HG03097 (cell line): ENCODE measurements around the gene RHOXF2.
"Not testable (repeated sequence)": the region's sequence is repeated elsewhere in the genome, so short reads cannot be mapped to it uniquely, and the experiment has no call there.

Experiments used
- ATAC-seq: cut with Tn5 transposase; IDR thresholded peaks from one replicate; pipeline ENCODE4 v1.9.1; 2021; ENCODE audit not compliant: unreplicated experiment, low FRiP score

The RHOXF2 gene

DNA sequence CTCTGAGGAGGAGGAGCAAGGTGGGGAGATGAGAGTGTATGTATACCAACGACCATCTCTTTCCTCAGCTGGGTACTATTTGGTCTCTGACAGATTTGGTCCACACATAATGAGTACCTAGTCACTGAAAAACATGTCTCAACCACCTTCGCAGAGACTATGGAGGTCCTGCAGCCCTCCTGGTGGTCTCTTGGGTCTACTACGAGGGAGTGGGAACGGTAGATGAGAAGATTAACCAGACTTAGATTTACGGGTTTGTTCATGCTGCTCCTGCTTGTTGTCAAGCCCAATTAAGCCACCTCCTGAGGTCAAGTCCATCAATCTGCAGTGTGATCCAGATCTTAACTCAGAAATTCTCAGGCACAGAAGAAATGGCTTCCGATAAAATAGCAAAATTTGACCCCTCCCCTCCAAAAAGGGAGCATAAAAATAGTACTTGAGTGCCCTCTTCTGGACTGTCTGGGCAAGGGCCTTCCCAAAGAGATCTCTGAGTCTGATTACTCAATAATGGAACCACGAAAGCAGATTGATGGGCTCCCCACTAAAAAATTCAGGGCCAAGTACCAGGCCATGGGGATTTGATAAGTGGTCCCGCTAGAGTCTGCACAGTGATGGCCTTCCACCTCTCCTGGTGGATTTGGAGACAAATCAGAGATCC is 38.3 kb downstream of the RHOXF2 start:
- not testable (repeated sequence) for ATAC-seq

DNA sequence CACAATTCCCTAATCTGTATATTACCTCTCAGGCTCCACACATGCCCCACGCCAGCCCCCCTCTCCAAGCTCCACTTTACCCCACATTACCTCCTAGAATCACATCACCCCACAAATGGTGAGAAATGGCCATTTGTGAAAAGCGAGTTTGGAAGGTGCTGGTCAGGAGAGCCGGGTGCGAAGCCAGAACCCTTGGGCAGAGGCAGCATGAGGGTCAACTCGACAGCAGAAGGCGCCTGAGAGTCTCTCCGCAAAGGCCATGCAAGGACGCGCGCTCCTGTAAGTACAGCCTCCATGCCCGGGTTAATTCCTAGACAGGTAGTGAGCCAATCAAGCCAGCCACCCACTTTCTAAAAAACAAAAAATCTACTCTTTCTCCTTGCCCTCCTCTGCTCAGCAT is 42.4 kb downstream of the RHOXF2 start:
- no peak for ATAC-seq

DNA sequence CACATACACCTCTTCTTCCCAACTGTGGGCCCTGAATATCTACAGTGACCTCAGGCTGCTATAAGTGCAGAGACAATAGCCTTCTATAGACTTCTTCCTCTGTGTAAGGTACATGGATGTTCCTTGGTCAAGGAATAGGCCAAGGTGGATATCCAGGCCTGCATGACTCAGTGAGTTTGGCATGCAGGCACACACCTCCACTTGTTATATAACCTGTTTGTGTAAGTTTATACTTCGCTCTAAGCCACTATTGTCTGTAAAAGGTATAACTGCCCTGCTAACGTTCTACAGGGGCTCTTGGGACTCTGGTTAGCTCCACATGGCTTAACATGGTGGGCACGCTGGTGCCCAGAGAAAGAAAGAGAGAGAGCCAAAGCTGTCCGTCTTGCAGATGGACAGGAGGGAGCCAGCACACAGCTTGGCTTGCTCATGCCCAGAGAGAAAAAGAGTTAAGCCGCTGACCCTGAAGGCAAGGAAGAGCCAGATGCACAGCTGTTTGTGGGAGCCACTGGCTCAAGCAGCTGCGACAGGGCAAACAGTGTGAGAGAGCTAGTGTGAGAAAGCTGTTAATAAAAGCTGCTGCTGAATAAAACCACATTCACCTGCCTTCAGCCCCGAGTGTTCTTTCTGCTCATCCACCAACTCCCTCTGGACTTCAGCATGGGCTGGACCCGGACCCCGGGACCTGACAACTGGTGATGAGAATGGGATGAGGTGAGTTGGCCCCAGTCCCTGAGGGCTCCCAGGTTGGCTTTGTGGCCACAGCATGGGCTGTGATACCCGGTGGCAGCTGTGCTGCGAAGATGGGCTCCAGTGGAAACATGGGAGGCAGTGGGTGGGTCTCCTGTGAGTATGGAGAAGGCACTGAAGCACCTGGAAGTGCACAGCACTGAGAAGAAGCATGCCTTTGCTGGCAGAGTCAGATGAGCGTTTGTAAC is 47.7 kb downstream of the RHOXF2 start:
- ATAC-seq = no peak

DNA sequence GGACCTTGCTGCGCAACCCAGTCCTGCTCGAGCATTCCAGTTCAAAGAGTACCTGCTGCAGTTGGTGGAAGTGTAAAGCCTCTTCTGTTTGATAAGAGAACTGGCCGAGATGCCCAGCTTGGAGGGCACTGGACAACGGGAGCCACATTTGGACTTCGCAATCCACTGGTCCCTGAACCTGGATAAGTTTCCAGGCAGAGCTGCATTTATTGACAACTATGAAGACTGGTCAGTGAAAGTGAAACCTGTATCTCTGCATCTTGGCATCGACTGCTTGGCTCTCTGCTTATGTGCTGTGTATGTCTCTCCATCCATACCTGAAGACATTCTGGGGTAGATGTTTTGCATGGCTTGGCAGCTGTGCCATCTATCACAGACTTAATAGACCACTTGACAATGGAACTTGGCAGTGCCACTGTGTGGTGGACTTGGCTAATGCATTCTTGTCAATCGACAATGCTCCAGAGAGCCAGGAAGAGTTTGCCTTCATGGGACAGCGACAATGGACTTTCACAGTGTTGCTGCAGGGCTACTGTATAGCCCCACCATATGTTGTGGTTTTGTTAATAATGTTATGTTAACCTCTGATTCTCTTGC is 48.7 kb downstream of the RHOXF2 start:
- no peak for ATAC-seq

DNA sequence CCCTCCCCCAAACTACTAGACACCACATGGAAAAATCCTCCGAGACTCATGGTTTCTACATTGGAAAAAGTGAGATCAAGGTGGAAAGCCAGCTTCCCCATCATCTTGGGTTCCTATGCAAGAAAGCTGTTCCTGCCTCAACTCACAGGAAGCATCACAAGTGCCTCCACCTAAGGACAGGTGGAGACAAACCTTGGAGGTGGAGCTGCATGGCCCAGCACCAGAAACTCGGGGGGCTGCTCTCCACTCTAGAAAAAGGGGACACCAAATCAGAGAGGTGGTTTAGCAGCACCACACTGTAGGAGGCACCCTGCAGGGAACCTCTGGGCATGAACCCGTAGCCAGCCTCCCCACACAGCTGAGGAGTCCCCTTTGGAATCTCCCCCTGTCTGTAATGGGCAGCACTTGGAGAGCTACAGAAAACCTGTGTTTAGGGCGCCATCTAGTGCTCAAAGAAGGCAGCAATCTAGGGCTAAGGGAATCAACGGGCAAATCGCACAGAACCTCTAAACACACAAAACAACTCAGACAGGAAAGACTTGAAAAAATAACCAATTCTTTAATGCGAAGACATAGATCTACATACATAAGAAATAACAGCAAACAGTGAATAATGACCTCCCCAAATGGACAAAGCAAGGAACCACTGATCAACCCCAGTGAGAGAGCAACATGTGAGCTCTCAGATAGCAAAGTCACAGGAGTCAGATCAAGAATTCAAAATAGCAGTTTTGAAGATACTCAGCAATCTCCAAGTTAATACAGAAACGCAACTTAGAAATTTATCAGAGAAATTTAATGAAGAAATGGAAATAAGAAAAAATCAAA is 55.2 kb downstream of the RHOXF2 start:
- peak; percentile 73 for ATAC-seq
